Heart left ventricle (tissue), 13 donors: Measurements from ENCODE around the gene BRIP1.

ENCODE experiments used
- CTCF ChIP-seq, 12 donors: fragments of 200-600 bp; sonication (generic) in 4 of 12; IDR thresholded peaks; one replicate each; pipeline versions ENCODE4 v1.5.0 to v1.8.0; 2018 to 2022; ENCODE audit warnings: antibody characterized with exemption in 12 of 12, mild to moderate bottlenecking in 5 of 12
- POLR2A ChIP-seq, 2 donors: fragments of 450-650 bp; IDR thresholded peaks; one replicate each; pipeline ENCODE4 v1.6.1; 2017; ENCODE audit warnings: antibody characterized with exemption in 2 of 2, mild to moderate bottlenecking in 2 of 2, moderate library complexity in 2 of 2
- donor health status: ischemic (EF 13 %, LVEDD 7.1; RV severe dilation, severe dysfunction).
- donor health status: DM: no; HTN: yes; CAD: no.
- donor health status: DM: no; HTN: no; CAD: no.
- donor health status: ischemic (EF 25% LVEDD 6.9; RV normal size, moderate dysfunction).
- donor health status: ischemic (EF 25% LVEDD 5.7; RV mildly dilated, moderate dysfunction).
- donor health status: ischemic (EF 35%, LVEDD 5.7; RV mildly dilated, moderate dysfunction).
- donor health status: nonischemic (EF 11% LVEDD 7.7; RV severe dilation, severe dysfunction).
- donor health status: DM: yes; HTN: yes; CAD: no.
- donor health status: PGD.
- donor health status: ischemic (EF 29% LVEDD 5.4; RV normal size, mild dysfunction).
- donor health status: nonischemic (EF 23%, LVEDD 6.1; RV moderate dilation, normal function).

GRCh38 chr17:61734466-61734865 is 128.9 kb downstream of the BRIP1 start:
- TF ChIP-seq POLR2A (IDR thresholded peaks at IDR 0.05) (no peak), CTCF (IDR thresholded peaks at IDR 0.05) (no peak)
